IMR-90 (cell line): Measurements from ENCODE around the gene CRLF1. TPM values are rescaled to one million over a fixed set of nuclear protein-coding genes. Genes with fewer than 3 reads are reported as not detected.

Experiments
- ATAC-seq: fragments of 200-7000 bp; cut with Tn5 transposase; 2 replicates; pipeline ENCODE4 v1.9.1; 2020; ENCODE audit warnings: low read depth, mild to moderate bottlenecking, moderate library complexity
- BruUV-seq: library from RNA; stranded (reverse); fragments of 400-500 nt; replicated peaks from 2 replicates; lab custom pipeline; 2021; lab: Mats Ljungman, UMichigan
- CTCF ChIA-PET: fragments of 300-600 bp; formaldehyde crosslinking; extraction: SDS; loops from one replicate; lab custom pipeline; 2021; ENCODE audit warnings: antibody characterized with exemption; lab: Yijun Ruan, JAX
- POLR2A ChIA-PET: fragments of 300-600 bp; sonication (Branson Sonifier 250); formaldehyde crosslinking; loops from one replicate; lab custom pipeline; 2022; ENCODE audit warnings: antibody characterized with exemption; ENCODE audit not compliant: unreplicated experiment; lab: Charles Lee
- DNase-seq: peaks from one replicate; pipeline ENCODE4 v3.0.0; 2013
- H2AFZ ChIP-seq: replicated peaks from 2 replicates; pipeline ENCODE3; 2013; ENCODE audit warnings: low read length, mild to moderate bottlenecking; ENCODE audit not compliant: poor library complexity
- H2AK5ac ChIP-seq: 2 replicates; pipeline ENCODE4 v1.6.1; 2013; ENCODE audit warnings: low read depth, low read length, inconsistent platforms
- H2AK9ac ChIP-seq: replicated peaks from 2 replicates; pipeline ENCODE3; 2013; ENCODE audit warnings: mild to moderate bottlenecking, low read depth, low read length, moderate library complexity; ENCODE audit not compliant: poor library complexity
- H2BK120ac ChIP-seq: 2 replicates; pipeline ENCODE4 v1.6.1; 2013; ENCODE audit warnings: low read depth, low read length, inconsistent platforms
- H2BK15ac ChIP-seq: 3 replicates; pipeline ENCODE4 v1.6.1; 2013; ENCODE audit warnings: low read depth, low read length, inconsistent platforms
- H2BK20ac ChIP-seq: 2 replicates; pipeline ENCODE4 v1.6.1; 2013; ENCODE audit warnings: low read depth, mild to moderate bottlenecking, inconsistent platforms, low read length, moderate library complexity
- H2BK5ac ChIP-seq: 2 replicates; pipeline ENCODE4 v1.6.1; 2013; ENCODE audit warnings: mild to moderate bottlenecking, low read depth, low read length, inconsistent platforms; ENCODE audit not compliant: poor library complexity, severe bottlenecking
- H3K14ac ChIP-seq: replicated peaks from 2 replicates; pipeline ENCODE4 v1.6.1; 2013; ENCODE audit warnings: low read depth, low read length, inconsistent platforms
- H3K18ac ChIP-seq: 2 replicates; pipeline ENCODE4 v1.6.1; 2013; ENCODE audit warnings: low read depth, low read length, control low read depth
- H3K23ac ChIP-seq: 2 replicates; pipeline ENCODE4 v1.6.1; 2013; ENCODE audit warnings: low read depth, low read length, inconsistent platforms
- H3K27ac ChIP-seq: 2 replicates; pipeline ENCODE4 v1.5.1; 2013; ENCODE audit warnings: mild to moderate bottlenecking, control low read depth, low read length; ENCODE audit not compliant: insufficient read depth
- H3K27me3 ChIP-seq: 2 replicates; pipeline ENCODE4 v1.6.1; 2013; ENCODE audit warnings: low read length; ENCODE audit not compliant: control insufficient read depth, insufficient read depth
- H3K36me3 ChIP-seq: 2 replicates; pipeline ENCODE4 v1.6.1; 2013; ENCODE audit warnings: low read length, mixed read lengths; ENCODE audit not compliant: control insufficient read depth, insufficient read depth
- H3K4ac ChIP-seq: 2 replicates; pipeline ENCODE4 v1.6.1; 2013; ENCODE audit warnings: low read depth, low read length, inconsistent platforms
- H3K4me1 ChIP-seq: 2 replicates; pipeline ENCODE4 v1.6.1; 2013; ENCODE audit warnings: low read length, mixed read lengths; ENCODE audit not compliant: control insufficient read depth, insufficient read depth
- H3K4me2 ChIP-seq: 2 replicates; pipeline ENCODE4 v1.6.1; 2013; ENCODE audit warnings: low read depth, mild to moderate bottlenecking, control low read depth, low read length, moderate library complexity
- H3K4me3 ChIP-seq: 2 replicates; pipeline ENCODE4 v1.5.1; 2013; ENCODE audit warnings: low read depth, mild to moderate bottlenecking, control low read depth, low read length, moderate library complexity; ENCODE audit not compliant: insufficient read depth
- H3K56ac ChIP-seq: 2 replicates; pipeline ENCODE4 v1.6.1; 2013; ENCODE audit warnings: low read length, inconsistent platforms; ENCODE audit not compliant: insufficient read depth; ENCODE audit errors: extremely low read depth
- H3K79me1 ChIP-seq, 2 experiments: 2 replicates each; pipeline ENCODE4 v1.6.1; 2013; ENCODE audit warnings: low read length in 2 of 2, inconsistent platforms in 1 of 2, low read depth in 1 of 2
- H3K9ac ChIP-seq: 2 replicates; pipeline ENCODE4 v1.6.1; 2013; ENCODE audit warnings: low read depth, low read length, control low read depth
- H3K9me1 ChIP-seq: 2 replicates; pipeline ENCODE4 v1.6.1; 2013; ENCODE audit warnings: low read length, inconsistent platforms; ENCODE audit not compliant: insufficient read depth
- H3K9me3 ChIP-seq: 2 replicates; pipeline ENCODE4 v1.6.1; 2013; ENCODE audit warnings: low read length; ENCODE audit not compliant: control insufficient read depth, insufficient read depth
- H4K20me1 ChIP-seq: 2 replicates; pipeline ENCODE4 v1.6.1; 2013; ENCODE audit warnings: low read length, inconsistent platforms; ENCODE audit not compliant: insufficient read depth
- H4K5ac ChIP-seq: 2 replicates; pipeline ENCODE4 v1.6.1; 2013; ENCODE audit warnings: mild to moderate bottlenecking, low read depth, low read length, control low read depth
- H4K8ac ChIP-seq, 2 experiments: 2 replicates each; pipeline ENCODE4 v1.6.1; 2013; ENCODE audit warnings: low read depth in 2 of 2, low read length in 2 of 2, control low read depth in 1 of 2, inconsistent platforms in 1 of 2
- H4K91ac ChIP-seq: 2 replicates; pipeline ENCODE4 v1.6.1; 2013; ENCODE audit warnings: low read depth, low read length, inconsistent platforms; ENCODE audit not compliant: insufficient read depth
- BHLHE40 ChIP-seq: fragments of 150-350 bp; IDR thresholded peaks from 2 replicates; pipeline ENCODE4 v1.6.1; 2016; ENCODE audit warnings: mild to moderate bottlenecking, low read depth, low read length
- CEBPB ChIP-seq: IDR thresholded peaks from 2 replicates; pipeline ENCODE4 v1.6.1; 2012; ENCODE audit warnings: low read depth, low read length, improper control_type of control experiment
- CHD1 ChIP-seq: IDR thresholded peaks from 2 replicates; pipeline ENCODE4 v1.6.1; 2012; ENCODE audit warnings: low read depth, low read length, improper control_type of control experiment
- ELK1 ChIP-seq: fragments of 150-350 bp; IDR thresholded peaks from 2 replicates; pipeline ENCODE4 v1.6.1; 2016; ENCODE audit warnings: low read depth, mild to moderate bottlenecking, low read length, moderate library complexity, borderline replicate concordance
- FOS ChIP-seq: fragments of 150-350 bp; IDR thresholded peaks from 2 replicates; pipeline ENCODE4 v1.6.1; 2016; ENCODE audit warnings: low read depth, low read length
- MAFK ChIP-seq: IDR thresholded peaks from 2 replicates; pipeline ENCODE4 v1.6.1; 2012; ENCODE audit warnings: low read depth, low read length, improper control_type of control experiment
- MAZ ChIP-seq: IDR thresholded peaks from 2 replicates; pipeline ENCODE4 v1.6.1; 2012; ENCODE audit warnings: low read depth, mild to moderate bottlenecking, low read length, improper control_type of control experiment, moderate library complexity, borderline replicate concordance
- MXI1 ChIP-seq: IDR thresholded peaks from 2 replicates; pipeline ENCODE4 v1.6.1; 2012; ENCODE audit warnings: low read depth, mild to moderate bottlenecking, low read length, moderate library complexity, borderline replicate concordance
- NFE2L2 ChIP-seq: fragments of 150-350 bp; IDR thresholded peaks from 2 replicates; pipeline ENCODE4 v1.6.1; 2016; ENCODE audit warnings: low read depth, mild to moderate bottlenecking, low read length
- POLR2A ChIP-seq: IDR thresholded peaks from 2 replicates; pipeline ENCODE4 v1.6.1; 2012; ENCODE audit warnings: mild to moderate bottlenecking, low read depth, low read length
- RAD21 ChIP-seq: IDR thresholded peaks from 2 replicates; pipeline ENCODE4 v1.6.1; 2012; ENCODE audit warnings: low read length, improper control_type of control experiment
- WGBS, 2 experiments: methylation state at CpG; one replicate each; pipeline versions ENCODE4 v1.1.5 to v1.1.7; 2013; ENCODE audit warnings: missing lambda C conversion rate in 2 of 2; ENCODE audit not compliant: insufficient read length in 1 of 2; ENCODE audit errors: extremely low coverage in 2 of 2; 5-methylcytosine and 5-hydroxymethylcytosine counted together
- dilution Hi-C: fragments of 300-500 bp; cut with HindIII; formaldehyde crosslinking; loops from one replicate; pipeline ENCODE4 v1.14.3; 2018; ENCODE audit warnings: low sequenced_read_pairs; ENCODE audit not compliant: unreplicated experiment
- in situ Hi-C: fragments of 300-500 bp; cut with MboI; formaldehyde crosslinking; loops from 3 replicates; pipeline ENCODE4 v1.14.3; 2019; ENCODE audit warnings: low sequenced_read_pairs, inconsistent platforms, mixed read lengths
- intact Hi-C: fragments of 100-400 bp; cut with micrococcal nuclease; formaldehyde crosslinking; loops from 2 replicates; pipeline ENCODE4 v1.10.0; 2022
- polyA plus RNA-seq, 3 experiments: library from polyadenylated mRNA; depleted of rRNA; stranded (reverse); fragments of >200 nt; gene quantifications; 2 replicates each; pipeline ENCODE4 v1.2.3, GENCODE V29; 2012; ENCODE audit warnings: low replicate concordance in 1 of 3
- total RNA-seq: library from RNA; depleted of rRNA; stranded (reverse); fragments of >200 nt; gene quantifications from 2 replicates; pipeline ENCODE4 v1.2.3, GENCODE V29; 2012
- TF ChIP-seq, protein P1 (sequence below): fragments of 150-350 bp; IDR thresholded peaks from 2 replicates; pipeline ENCODE4 v1.6.1; 2017; ENCODE audit warnings: mild to moderate bottlenecking, antibody characterized with exemption, low read length, low read depth
- TF ChIP-seq, protein P2 (sequence below): conservative IDR thresholded peaks from 2 replicates; pipeline ENCODE4 v1.5.1; 2012; ENCODE audit warnings: mild to moderate bottlenecking, low read depth, low read length, improper control_type of control experiment

Gene CRLF1
- total and polyA plus RNA-seq, 2 of the 4 experiments (the other 2 are of a cell fraction), result 0.18 to 3.1 TPM

GRCh38 chr19:18566953-18567352, 39.6 kb downstream of the CRLF1 start:
- Histone ChIP-seq H3K9me3 (no peaks in the 10 kb centered on the region), H2BK5ac (no peak overlapping the region), H4K20me1 (peaks cover 2% of the 10 kb centered on the region), H3K56ac (no peak overlapping the region), H3K23ac (no peak overlapping the region), H3K4ac (no peak overlapping the region), H3K79me1 (peaks cover 9 to 10% of the 10 kb centered on the region in 2 experiments), H2AK5ac (no peak overlapping the region), H2BK15ac (no peak overlapping the region), H3K36me3 (peaks cover 49% of the 10 kb centered on the region), H2BK120ac (no peak overlapping the region), H2AK9ac (no peak overlapping the region), H3K4me3 (no peak overlapping the region), H4K8ac (no peak overlapping the region), H3K14ac (no peak overlapping the region), H3K27ac (no peak overlapping the region), H3K9ac (no peak overlapping the region), H4K5ac (no peak overlapping the region), H3K4me2 (no peak overlapping the region), H3K27me3 (no peaks in the 10 kb centered on the region), H3K9me1 (no peaks in the 10 kb centered on the region), H3K4me1 (no peaks in the 10 kb centered on the region), H3K18ac (no peak overlapping the region), H4K91ac (no peak overlapping the region), H2BK20ac (no peak overlapping the region), H2AFZ (no peak overlapping the region)
- dilution Hi-C loops (no loop called here), in situ Hi-C loops (no loop called here), intact Hi-C loops (no loop called here)
- CTCF ChIA-PET, result no interaction called here
- DNase-seq (no peak), ATAC-seq (no peak)
- no TSS peak for BruUV-seq
- POLR2A ChIA-PET, result no interaction called here
- WGBS, 2 experiments, result no CpG with 5 or more reads among the region's 8 CpGs
- TF ChIP-seq ELK1, result no peak
- TF ChIP-seq POLR2A, result no peak
- no peak for TF ChIP-seq FOS
- no peak for TF ChIP-seq NFE2L2
- TF ChIP-seq MAZ, result no peak
- no peak for TF ChIP-seq CEBPB
- no peak for TF ChIP-seq RAD21
- no peak for TF ChIP-seq CHD1
- TF ChIP-seq BHLHE40, result no peak
- TF ChIP-seq MAFK, result no peak
- no peak for TF ChIP-seq MXI1
- TF ChIP-seq, protein P1, sequence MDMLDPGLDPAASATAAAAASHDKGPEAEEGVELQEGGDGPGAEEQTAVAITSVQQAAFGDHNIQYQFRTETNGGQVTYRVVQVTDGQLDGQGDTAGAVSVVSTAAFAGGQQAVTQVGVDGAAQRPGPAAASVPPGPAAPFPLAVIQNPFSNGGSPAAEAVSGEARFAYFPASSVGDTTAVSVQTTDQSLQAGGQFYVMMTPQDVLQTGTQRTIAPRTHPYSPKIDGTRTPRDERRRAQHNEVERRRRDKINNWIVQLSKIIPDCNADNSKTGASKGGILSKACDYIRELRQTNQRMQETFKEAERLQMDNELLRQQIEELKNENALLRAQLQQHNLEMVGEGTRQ, result no peak
- TF ChIP-seq, protein P2, sequence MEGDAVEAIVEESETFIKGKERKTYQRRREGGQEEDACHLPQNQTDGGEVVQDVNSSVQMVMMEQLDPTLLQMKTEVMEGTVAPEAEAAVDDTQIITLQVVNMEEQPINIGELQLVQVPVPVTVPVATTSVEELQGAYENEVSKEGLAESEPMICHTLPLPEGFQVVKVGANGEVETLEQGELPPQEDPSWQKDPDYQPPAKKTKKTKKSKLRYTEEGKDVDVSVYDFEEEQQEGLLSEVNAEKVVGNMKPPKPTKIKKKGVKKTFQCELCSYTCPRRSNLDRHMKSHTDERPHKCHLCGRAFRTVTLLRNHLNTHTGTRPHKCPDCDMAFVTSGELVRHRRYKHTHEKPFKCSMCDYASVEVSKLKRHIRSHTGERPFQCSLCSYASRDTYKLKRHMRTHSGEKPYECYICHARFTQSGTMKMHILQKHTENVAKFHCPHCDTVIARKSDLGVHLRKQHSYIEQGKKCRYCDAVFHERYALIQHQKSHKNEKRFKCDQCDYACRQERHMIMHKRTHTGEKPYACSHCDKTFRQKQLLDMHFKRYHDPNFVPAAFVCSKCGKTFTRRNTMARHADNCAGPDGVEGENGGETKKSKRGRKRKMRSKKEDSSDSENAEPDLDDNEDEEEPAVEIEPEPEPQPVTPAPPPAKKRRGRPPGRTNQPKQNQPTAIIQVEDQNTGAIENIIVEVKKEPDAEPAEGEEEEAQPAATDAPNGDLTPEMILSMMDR, result no peak
